Measurements from ENCODE around the gene BCR. TPM values are rescaled to one million over a fixed set of nuclear protein-coding genes. Genes with fewer than 3 reads are reported as not detected.

The BCR gene
- polyA plus RNA-seq, 1 donor from 2014 or later: 57.5 TPM

- Histone ChIP-seq H3K4me2 (ENCODE audit: low read length) (no peak overlapping the region), H3K4me3 (ENCODE audit: low read length) (no peak overlapping the region), H3K9ac (ENCODE audit: low read length) (no peak overlapping the region), H3K9me3 (ENCODE audit: low read length) (no peaks in the 10 kb centered on the region), H4K20me1 (ENCODE audit: insufficient read depth) (peaks cover 4% of the 10 kb centered on the region), H3K79me2 (replicated peaks; ENCODE audit: insufficient read depth, low read length) (peaks cover 56% of the 10 kb centered on the region), H3K36me3 (ENCODE audit: insufficient read depth, low read length) (no peaks in the 10 kb centered on the region), H3F3A (ENCODE audit: insufficient read depth, low read length, poor library complexity, severe bottlenecking) (no peaks in the 10 kb centered on the region), H3K27ac (ENCODE audit: low read length) (no peak overlapping the region), H3K9me2 (ENCODE audit: insufficient read depth, low read length) (no peaks in the 10 kb centered on the region), H3K27me3 (ENCODE audit: insufficient read depth, low read depth, low read length) (no peaks in the 10 kb centered on the region), H2AFZ (ENCODE audit: low read depth, low read length) (no peak overlapping the region)
- TF ChIP-seq REST (IDR thresholded peaks at IDR 0.05; ENCODE audit: borderline replicate concordance) (no peak), RAD21 (conservative IDR thresholded peaks at IDR 0.05) (no peak), CTCF (IDR thresholded peaks at IDR 0.05; ENCODE audit: poor library complexity, severe bottlenecking) (no peak), TAF1 (IDR thresholded peaks at IDR 0.05; ENCODE audit: low read depth) (no peak), MXI1 (conservative IDR thresholded peaks at IDR 0.05; ENCODE audit: poor library complexity, severe bottlenecking) (no peak), SMC3 (conservative IDR thresholded peaks at IDR 0.05; ENCODE audit: poor library complexity) (no peak), POLR2AphosphoS5 (IDR thresholded peaks at IDR 0.05) (no peak), EZH2 (IDR thresholded peaks at IDR 0.05; ENCODE audit: borderline replicate concordance, insufficient read depth, low read length, poor library complexity, severe bottlenecking) (no peak), EP300 (conservative IDR thresholded peaks at IDR 0.05; ENCODE audit: poor library complexity, severe bottlenecking) (no peak)
Observed at GRCh38 chr22:23212061-23213021, 32.0 kb downstream of the BCR start.

GRCh38 chr22:23213022-23213555 lies 32.8 kb downstream of the BCR start:
- no peaks in the 10 kb centered on the region for H3K9me3 ChIP-seq (ENCODE audit: low read length)
- peaks cover 58% of the 10 kb centered on the region for H3K79me2 ChIP-seq (replicated peaks; ENCODE audit: insufficient read depth, low read length)
- H3K9me2 ChIP-seq (ENCODE audit: insufficient read depth, low read length): no peaks in the 10 kb centered on the region
- H3K36me3 ChIP-seq (ENCODE audit: insufficient read depth, low read length): no peaks in the 10 kb centered on the region
- no peaks in the 10 kb centered on the region for H3K27me3 ChIP-seq (ENCODE audit: insufficient read depth, low read depth, low read length)
- peaks cover 9% of the 10 kb centered on the region for H4K20me1 ChIP-seq (ENCODE audit: insufficient read depth)
- no peak overlapping the region for H3K4me3 ChIP-seq (ENCODE audit: low read length)
- H3F3A ChIP-seq (ENCODE audit: insufficient read depth, low read length, poor library complexity, severe bottlenecking): no peaks in the 10 kb centered on the region
- no peak overlapping the region for H3K27ac ChIP-seq (ENCODE audit: low read length)
- no peak overlapping the region for H2AFZ ChIP-seq (ENCODE audit: low read depth, low read length)
- no peak overlapping the region for H3K9ac ChIP-seq (ENCODE audit: low read length)
- H3K4me2 ChIP-seq (ENCODE audit: low read length): no peak overlapping the region
- TF ChIP-seq RAD21 (conservative IDR thresholded peaks at IDR 0.05): no peak
- no peak for TF ChIP-seq EP300 (conservative IDR thresholded peaks at IDR 0.05; ENCODE audit: poor library complexity, severe bottlenecking)
- TF ChIP-seq EZH2 (IDR thresholded peaks at IDR 0.05; ENCODE audit: borderline replicate concordance, insufficient read depth, low read length, poor library complexity, severe bottlenecking): no peak
- TF ChIP-seq POLR2AphosphoS5 (IDR thresholded peaks at IDR 0.05): no peak
- no peak for TF ChIP-seq CTCF (IDR thresholded peaks at IDR 0.05; ENCODE audit: poor library complexity, severe bottlenecking)
- no peak for TF ChIP-seq MXI1 (conservative IDR thresholded peaks at IDR 0.05; ENCODE audit: poor library complexity, severe bottlenecking)
- TF ChIP-seq REST (IDR thresholded peaks at IDR 0.05; ENCODE audit: borderline replicate concordance): no peak
- TF ChIP-seq SMC3 (conservative IDR thresholded peaks at IDR 0.05; ENCODE audit: poor library complexity): no peak
- no peak for TF ChIP-seq TAF1 (IDR thresholded peaks at IDR 0.05; ENCODE audit: low read depth)
